ENCODE data around the gene ITGA5. TPM values are rescaled to one million over a fixed set of nuclear protein-coding genes. Genes with fewer than 3 reads are reported as not detected.

The ITGA5 gene
- total RNA-seq, 1 donor from 2014 or later: 152 TPM

- no peak for DNase-seq (ENCODE audit: low spot score)
- Mint-ChIP-seq H3K27ac (ENCODE audit: unreplicated experiment) (no peak overlapping the region), H3K9me3 (ENCODE audit: low read depth) (no peaks in the 10 kb centered on the region), H3K4me3 (ENCODE audit: unreplicated experiment) (no peak overlapping the region), H3K36me3 (ENCODE audit: low read depth) (peaks cover 36% of the 10 kb centered on the region), H3K27me3 (ENCODE audit: low read depth) (no peaks in the 10 kb centered on the region), H3K4me1 (ENCODE audit: low read depth) (no peaks in the 10 kb centered on the region)
- no peak for TF ChIP-seq CTCF (IDR thresholded peaks at IDR 0.05)
These were observed 14.0 kb downstream of the ITGA5 start for GRCh38 chr12:54405106-54405505.

- peak; percentile 95 for TF ChIP-seq CTCF (IDR thresholded peaks at IDR 0.05)
- DNase-seq (ENCODE audit: low spot score): no peak
- Mint-ChIP-seq H3K36me3 (ENCODE audit: low read depth) (peaks cover 37% of the 10 kb centered on the region), H3K27me3 (ENCODE audit: low read depth) (no peaks in the 10 kb centered on the region), H3K4me1 (ENCODE audit: low read depth) (peaks cover under 1% of the 10 kb centered on the region), H3K27ac (ENCODE audit: unreplicated experiment) (no peak overlapping the region), H3K4me3 (ENCODE audit: unreplicated experiment) (no peak overlapping the region), H3K9me3 (ENCODE audit: low read depth) (no peaks in the 10 kb centered on the region)
These were observed 14.7 kb downstream of the ITGA5 start for GRCh38 chr12:54404061-54405004.

GRCh38 chr12:54401119-54401518 lies 17.9 kb downstream of the ITGA5 start:
- Mint-ChIP-seq H3K4me3 (ENCODE audit: unreplicated experiment) (no peak overlapping the region), H3K27me3 (ENCODE audit: low read depth) (no peaks in the 10 kb centered on the region), H3K36me3 (ENCODE audit: low read depth) (peaks cover 42% of the 10 kb centered on the region), H3K4me1 (ENCODE audit: low read depth) (peaks cover 3% of the 10 kb centered on the region), H3K9me3 (ENCODE audit: low read depth) (no peaks in the 10 kb centered on the region), H3K27ac (ENCODE audit: unreplicated experiment) (no peak overlapping the region)
- DNase-seq (ENCODE audit: low spot score): no peak
- no peak for TF ChIP-seq CTCF (IDR thresholded peaks at IDR 0.05)

- peaks cover 3% of the 10 kb centered on the region for H3K4me1 Mint-ChIP-seq (ENCODE audit: low read depth)
- H3K4me3 Mint-ChIP-seq (ENCODE audit: unreplicated experiment): no peak overlapping the region
- peaks cover 40% of the 10 kb centered on the region for H3K36me3 Mint-ChIP-seq (ENCODE audit: low read depth)
- no peaks in the 10 kb centered on the region for H3K9me3 Mint-ChIP-seq (ENCODE audit: low read depth)
- H3K27me3 Mint-ChIP-seq (ENCODE audit: low read depth): no peaks in the 10 kb centered on the region
- peak; percentile 98 for TF ChIP-seq CTCF (IDR thresholded peaks at IDR 0.05)
- peak overlapping the region; percentile 23 for H3K27ac Mint-ChIP-seq (ENCODE audit: unreplicated experiment)
- no peak for DNase-seq (ENCODE audit: low spot score)
These were observed 19.9 kb downstream of the ITGA5 start for GRCh38 chr12:54398995-54399793.

- no peaks in the 10 kb centered on the region for H3K9me3 Mint-ChIP-seq (ENCODE audit: low read depth)
These were observed 20.8 kb downstream of the ITGA5 start for GRCh38 chr12:54398218-54398617.

More at GRCh38 chr12:54398218-54398617, 20.8 kb downstream of the ITGA5 start:
- H3K4me3 Mint-ChIP-seq (ENCODE audit: unreplicated experiment): no peak overlapping the region
- no peak overlapping the region for H3K27ac Mint-ChIP-seq (ENCODE audit: unreplicated experiment)
- H3K27me3 Mint-ChIP-seq (ENCODE audit: low read depth): no peaks in the 10 kb centered on the region
- TF ChIP-seq CTCF (IDR thresholded peaks at IDR 0.05): no peak
- peaks cover 39% of the 10 kb centered on the region for H3K36me3 Mint-ChIP-seq (ENCODE audit: low read depth)
- DNase-seq (ENCODE audit: low spot score): no peak
- H3K4me1 Mint-ChIP-seq (ENCODE audit: low read depth): peaks cover 3% of the 10 kb centered on the region

Data from chondrocyte (in vitro differentiated cells).